ENCODE data around the gene ANAPC1.
"Not testable (repeated sequence)": the region's sequence is repeated elsewhere in the genome, so short reads cannot be mapped to it uniquely, and the experiment has no call there.

ANAPC1 gene, protein sequence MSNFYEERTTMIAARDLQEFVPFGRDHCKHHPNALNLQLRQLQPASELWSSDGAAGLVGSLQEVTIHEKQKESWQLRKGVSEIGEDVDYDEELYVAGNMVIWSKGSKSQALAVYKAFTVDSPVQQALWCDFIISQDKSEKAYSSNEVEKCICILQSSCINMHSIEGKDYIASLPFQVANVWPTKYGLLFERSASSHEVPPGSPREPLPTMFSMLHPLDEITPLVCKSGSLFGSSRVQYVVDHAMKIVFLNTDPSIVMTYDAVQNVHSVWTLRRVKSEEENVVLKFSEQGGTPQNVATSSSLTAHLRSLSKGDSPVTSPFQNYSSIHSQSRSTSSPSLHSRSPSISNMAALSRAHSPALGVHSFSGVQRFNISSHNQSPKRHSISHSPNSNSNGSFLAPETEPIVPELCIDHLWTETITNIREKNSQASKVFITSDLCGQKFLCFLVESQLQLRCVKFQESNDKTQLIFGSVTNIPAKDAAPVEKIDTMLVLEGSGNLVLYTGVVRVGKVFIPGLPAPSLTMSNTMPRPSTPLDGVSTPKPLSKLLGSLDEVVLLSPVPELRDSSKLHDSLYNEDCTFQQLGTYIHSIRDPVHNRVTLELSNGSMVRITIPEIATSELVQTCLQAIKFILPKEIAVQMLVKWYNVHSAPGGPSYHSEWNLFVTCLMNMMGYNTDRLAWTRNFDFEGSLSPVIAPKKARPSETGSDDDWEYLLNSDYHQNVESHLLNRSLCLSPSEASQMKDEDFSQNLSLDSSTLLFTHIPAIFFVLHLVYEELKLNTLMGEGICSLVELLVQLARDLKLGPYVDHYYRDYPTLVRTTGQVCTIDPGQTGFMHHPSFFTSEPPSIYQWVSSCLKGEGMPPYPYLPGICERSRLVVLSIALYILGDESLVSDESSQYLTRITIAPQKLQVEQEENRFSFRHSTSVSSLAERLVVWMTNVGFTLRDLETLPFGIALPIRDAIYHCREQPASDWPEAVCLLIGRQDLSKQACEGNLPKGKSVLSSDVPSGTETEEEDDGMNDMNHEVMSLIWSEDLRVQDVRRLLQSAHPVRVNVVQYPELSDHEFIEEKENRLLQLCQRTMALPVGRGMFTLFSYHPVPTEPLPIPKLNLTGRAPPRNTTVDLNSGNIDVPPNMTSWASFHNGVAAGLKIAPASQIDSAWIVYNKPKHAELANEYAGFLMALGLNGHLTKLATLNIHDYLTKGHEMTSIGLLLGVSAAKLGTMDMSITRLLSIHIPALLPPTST (N-terminal part only)

DNA sequence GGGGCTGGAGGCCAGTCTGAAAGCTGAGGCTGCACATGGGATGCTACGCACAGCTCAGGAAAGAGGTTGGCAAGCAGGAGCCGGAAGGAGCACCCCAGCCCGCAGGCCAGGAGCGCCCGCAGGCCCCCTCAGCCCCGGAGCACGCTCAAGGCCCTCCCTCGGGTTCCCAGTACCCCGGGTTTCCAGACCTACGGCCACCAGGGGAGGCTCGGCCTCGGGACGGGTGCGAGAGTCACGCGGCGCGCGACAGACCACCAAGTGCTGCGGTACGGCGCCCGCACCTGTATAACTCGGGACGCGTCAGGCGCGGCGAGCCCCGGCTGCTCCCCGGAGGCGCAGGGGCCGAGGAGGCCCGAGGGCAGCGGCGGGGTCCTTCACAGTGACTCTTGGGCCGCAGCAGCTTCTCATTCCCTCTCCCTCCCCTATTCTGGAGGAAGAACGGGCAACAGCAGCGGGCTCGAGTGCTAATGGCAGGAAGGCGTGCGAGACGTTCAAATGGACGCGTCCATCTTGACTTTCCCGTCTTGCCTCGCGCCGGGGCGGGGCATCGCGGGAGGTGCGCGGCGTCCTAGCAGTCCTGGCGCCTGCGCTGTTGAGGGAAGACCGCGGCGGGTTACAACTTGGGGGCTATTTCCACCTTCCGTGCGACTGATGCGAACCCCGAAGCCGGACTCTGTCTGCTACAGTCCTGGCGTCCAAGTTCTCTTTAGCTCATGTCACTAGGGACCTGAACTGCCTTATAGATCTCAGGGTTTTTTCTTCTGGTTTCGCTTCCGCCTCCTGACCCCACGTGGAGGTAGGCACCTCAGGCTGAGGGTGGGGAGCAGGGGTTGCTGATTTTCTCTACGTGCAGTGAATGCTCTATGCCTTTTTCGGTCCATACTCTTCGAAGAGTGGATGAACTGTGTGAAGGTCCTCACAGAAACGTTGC lies at the start of gene ANAPC1:
ANAPC1 (minus strand) TSS at position 533 of the 931 bp plus-strand sequence. CDS start 3,368 bp downstream, outside the sequence.
- DNase-seq (ENCODE audit: low read depth, low spot score): peak; percentile 90

DNA sequence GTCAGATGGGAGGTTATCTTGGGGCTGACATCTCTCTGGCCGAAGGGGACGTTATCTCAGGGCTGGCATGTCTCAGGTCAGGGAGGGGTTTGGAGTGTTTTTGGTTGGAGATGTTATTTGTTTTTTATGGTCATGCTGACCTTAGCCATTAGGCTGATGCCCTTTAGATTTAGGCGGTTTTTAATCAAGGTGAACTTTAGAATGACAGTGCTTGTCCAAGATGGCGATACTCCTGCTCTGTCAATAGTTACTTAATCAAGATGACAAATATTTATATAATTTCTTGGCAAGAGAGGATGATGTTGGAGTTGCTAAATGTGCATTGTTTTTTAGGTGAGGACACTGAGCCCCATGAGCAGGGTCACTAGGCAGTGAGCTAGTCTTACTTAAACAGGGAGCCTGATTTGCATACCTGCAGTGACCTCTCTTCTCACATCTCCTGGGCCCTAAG lies 48.9 kb upstream of the ANAPC1 start:
- peak; percentile 40 for DNase-seq (ENCODE audit: low read depth, low spot score)

DNA sequence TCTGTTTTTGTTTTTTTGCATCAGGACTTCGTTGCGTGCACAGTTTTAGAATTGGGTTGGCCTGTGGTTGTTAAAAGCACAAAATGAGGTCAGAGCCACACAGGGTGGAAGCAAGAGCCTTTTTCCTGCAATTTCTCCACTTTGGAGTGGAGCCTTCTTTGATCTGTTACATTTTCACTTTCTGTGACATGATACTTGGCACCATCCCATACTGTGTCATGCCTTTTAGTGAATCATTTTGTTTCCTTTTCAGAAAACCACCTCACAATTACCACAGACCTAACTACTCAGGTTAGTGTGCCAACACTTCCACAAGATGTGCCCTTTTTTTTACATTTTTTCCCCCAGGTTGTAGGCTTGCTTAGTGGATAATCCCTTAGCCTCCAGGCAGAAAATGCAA lies 46.9 kb upstream of the ANAPC1 start:
- no peak for DNase-seq (ENCODE audit: low read depth, low spot score)

DNA sequence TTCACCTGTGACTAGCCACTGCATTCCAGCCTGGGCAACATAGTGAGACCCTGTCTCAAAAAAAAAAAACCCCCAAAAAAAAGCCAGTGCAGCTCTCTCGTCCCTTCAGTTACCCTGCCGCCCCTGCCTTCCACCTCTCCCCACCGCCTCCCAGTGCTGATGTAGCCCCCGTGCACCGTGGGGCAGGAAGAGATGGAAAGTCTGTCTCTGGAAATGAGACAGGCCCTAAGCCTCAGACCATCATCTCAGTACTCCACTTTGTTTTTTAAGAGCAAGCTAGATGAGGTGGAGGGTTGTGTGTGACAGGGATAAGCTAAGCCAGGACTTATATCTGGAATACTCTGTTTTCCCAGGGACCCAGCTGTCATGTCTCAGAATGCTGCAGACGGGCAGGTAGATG lies 46.4 kb upstream of the ANAPC1 start:
- DNase-seq (ENCODE audit: low read depth, low spot score): no peak

DNA sequence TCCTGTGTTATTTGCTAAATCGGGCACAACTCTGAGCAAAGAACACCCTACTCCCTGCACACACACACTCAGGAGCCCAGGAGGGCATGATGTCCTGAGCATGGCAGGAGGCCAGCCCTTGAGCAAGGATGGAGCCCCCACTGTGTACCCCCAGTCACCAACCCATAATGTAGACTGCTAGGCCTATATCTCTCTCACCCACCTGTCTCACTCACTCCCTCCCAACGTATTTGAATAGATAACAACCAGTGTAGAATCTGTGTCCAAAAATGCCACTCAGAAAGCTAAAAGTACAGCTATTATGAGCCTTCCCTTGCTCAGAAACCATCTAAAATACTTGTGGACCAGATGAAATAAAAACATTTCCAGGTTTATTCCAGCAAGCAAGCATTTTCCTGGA lies 43.7 kb upstream of the ANAPC1 start:
- no peak for DNase-seq (ENCODE audit: low read depth, low spot score)

DNA sequence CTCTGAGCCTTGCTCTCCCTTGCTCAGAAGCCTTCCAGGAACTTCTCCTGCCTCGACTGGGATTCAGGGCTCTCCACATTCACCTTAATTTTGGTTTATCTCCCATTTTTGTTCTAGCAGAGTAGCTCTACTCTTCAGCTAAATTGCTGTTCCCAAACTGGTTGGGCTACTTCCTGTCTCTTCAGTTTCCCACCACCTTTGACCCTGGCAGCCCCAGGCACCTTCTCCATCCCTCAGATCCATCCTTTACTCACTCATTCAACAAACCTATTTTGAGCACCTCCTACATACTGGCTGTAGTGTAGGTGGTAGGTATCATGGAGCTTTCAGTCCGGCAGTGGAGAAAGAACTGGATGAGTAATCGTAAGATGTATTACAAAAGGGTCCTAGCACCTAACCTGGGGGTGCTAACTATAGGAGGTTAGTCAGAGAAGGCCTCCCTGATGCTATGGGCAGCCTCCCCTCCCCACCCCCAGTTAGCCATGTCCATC lies 40.7 kb upstream of the ANAPC1 start:
- DNase-seq (ENCODE audit: low read depth, low spot score): peak; percentile 66

DNA sequence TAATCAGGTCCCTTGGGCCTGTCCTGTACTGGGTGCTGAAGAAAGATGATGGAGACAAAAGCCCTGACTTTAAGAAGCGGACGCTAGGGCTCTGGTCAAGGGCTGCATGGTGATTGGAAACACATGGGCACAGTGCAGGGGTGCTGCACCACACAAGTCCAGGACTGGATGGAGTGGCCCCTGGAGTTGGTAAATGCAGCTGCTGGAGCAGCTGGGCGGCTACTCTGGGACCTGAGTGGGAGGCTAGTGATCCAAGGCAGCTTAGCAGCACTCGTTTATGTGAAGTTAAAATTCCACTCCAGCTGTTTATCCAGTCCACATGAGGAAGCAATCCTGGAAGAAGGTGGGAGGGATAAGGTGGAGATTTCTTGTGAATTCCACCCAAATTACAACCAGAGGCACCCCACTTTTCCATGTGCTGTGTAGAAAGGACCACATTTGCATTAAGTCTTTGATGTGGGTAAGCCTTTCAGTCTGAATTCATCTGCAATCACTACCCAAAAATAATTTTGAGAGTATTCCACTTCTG lies 39.3 kb upstream of the ANAPC1 start:
- no peak for DNase-seq (ENCODE audit: low read depth, low spot score)

DNA sequence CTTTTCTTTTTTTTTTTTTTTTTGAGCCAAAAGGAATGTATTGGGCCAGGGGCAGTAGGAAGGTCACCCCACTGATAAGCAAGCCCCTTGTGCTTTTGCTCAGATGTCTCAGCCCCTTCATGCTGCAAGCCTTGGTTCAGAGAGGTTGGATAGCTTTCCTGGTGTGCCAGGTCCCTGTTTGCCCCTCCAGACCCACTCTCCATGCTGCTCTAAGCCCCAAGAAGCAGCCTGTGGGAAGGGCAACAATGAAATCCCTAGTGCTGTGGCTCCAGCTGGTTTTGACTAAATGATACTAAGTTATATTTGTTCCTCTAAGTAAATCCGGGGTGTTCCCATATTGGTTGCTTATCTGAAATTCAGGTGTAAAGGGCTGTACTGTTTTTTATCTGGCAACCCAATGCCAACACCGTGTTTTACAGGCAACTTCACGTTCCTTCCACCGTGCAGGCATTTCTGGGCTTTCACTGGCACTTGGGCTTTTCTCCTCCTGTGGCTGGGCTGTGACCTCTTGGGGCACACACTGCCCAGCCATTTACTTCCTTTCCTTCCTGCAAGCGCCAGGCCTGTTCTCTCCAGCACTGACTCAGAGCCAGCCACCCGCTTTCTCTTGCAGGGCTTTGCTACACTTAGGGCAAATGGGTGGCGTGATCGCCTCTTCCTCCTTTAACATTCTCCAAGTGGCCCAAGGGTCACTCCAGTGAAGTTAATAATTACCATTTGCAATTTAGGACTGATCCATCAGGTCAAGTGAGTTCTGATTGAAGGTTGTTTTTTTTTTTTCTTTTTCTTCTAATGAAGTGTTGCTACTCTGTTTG lies 36.0 kb upstream of the ANAPC1 start:
- no peak for DNase-seq (ENCODE audit: low read depth, low spot score)

DNA sequence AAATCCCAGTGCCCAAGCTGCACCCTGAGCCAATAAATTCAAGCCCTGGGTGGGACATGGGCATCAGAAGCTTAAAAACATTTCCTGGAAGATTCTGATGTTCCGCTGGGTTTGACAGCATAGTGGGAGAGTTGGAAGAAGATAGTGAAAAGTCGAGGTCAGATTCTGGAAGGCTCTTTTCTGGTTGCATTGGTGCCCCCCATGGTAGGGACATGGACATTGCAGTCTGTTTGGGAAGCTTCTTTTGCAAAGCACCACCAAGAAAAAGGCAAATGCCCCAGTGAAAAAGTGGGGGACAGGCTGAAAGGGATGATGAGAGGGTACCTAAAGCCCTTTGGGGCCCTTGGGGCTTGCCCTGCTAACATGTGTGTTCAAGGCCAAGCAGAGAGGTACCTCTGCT lies 35.4 kb upstream of the ANAPC1 start:
- DNase-seq (ENCODE audit: low read depth, low spot score): no peak

DNA sequence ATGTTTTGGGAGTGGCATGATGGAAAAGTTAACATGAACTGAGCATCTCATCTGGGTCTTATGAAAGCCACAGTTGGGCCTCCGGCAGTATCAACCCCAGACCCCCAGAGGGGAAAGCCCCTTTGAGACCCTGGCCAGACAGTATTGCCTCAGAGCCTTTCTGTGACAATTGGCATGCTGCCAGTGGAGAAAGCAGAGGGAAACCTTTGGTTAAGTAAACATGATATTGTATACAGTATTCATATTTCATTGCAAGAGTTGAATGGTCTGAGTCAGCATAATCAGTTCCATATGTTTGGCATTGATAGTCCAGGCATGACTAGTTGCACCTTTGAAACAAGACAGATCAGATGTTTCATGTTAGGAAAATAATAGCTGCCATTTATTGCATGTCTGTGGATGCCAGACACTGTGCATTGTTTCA lies 34.4 kb upstream of the ANAPC1 start:
- no peak for DNase-seq (ENCODE audit: low read depth, low spot score)

DNA sequence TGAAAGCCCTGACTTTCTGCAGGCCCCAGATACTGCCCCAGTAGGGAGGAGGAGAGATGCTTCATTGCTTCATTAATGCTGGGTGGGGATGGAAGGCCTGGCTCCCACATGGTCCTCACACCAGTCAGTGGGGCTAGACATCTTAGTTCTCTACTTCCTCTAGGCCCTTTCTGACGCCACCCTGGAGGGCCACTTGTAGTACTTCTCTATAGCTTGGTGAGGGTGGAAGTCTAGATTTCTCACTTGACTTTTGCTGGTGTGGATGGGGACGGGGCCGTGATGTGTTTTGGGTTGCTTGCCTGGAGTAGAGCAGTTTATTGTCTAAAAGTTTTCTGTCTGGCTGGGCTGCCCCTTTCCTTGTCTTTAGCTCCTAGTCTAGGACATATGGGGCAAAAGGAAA lies 33.1 kb upstream of the ANAPC1 start:
- DNase-seq (ENCODE audit: low read depth, low spot score): no peak

DNA sequence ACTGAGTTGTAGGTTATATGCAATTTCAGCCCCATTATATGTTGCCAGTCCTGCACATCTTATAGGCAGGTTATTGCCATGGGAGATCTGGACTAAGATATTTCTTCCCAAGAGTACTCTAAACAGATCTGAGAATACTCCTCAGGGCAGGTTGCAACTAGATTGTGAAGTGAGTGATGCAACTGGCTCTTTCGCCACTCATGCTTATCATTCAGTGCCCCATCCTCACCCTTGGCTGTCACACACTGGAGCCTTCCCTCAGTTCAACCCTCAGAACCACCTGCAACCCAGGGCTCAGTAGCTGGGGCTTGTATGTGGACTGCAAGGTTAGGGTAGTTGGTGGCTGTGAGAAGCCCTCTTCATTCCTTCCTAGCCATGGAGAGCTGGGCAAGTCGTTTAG lies 28.6 kb upstream of the ANAPC1 start:
- no peak for DNase-seq (ENCODE audit: low read depth, low spot score)

DNA sequence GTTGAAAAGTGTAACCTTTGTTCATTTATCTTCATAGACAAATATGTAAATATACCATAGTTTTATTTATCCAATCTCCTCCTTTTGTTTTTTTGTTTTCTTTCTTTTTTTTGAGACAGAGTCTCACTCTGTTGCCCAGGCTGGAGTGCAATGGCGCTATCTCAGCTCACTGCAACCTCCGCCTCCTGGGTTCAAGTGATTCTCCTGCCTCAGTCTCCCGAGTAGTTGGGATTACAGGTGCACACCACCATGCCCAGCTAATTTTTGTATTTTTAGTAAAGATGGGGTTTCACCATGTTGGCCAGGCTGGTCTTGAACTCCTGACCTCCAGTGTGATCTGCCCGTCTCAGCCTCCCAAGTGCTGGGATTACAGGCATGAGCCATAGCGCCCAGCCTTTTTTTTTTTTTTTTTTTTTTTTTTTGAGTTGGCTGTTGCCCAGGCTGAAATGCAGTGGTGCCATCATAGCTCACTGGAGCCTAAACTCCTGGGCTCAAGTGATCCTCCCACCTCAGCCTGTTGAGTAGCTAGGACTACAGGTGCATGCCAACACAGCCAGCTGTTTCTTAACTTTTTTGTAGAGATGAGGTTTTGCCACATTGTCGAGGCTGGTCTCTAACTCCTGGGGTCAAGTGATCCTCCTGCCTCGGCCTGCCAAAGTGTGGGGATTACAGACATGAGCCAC lies 27.4 kb upstream of the ANAPC1 start:
- DNase-seq (ENCODE audit: low read depth, low spot score): not testable (repeated sequence)

DNA sequence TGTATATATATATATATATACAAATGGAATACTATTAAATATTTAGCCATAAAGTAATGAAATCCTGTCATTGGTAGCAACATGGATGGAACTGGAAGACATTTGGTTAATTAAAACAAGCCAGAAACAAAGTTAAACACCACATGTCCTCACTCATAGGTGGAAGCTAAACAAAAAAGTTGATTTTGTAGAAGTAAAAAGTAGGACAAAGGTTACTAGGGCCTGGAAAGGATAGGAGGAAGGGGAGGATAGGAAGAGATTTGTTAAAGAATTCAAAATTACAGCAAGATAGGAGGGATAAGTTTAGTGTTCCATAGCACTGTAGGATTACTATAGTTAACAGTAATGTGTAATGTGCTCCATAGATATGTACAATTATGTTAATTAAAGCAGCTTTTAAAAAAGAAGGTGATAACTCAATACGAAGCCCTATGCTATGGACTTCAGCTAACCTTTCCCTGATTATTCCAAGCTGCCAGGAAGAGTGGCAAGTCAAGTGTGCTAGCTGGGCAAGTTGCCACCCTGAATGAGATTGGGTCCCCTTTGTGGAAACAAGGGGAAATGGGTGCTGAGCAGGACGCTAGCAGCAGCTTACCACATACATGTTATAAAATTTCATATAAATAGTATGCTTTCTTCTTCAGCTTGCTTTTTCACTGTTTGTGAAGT lies 26.8 kb upstream of the ANAPC1 start:
- no peak for DNase-seq (ENCODE audit: low read depth, low spot score)

DNA sequence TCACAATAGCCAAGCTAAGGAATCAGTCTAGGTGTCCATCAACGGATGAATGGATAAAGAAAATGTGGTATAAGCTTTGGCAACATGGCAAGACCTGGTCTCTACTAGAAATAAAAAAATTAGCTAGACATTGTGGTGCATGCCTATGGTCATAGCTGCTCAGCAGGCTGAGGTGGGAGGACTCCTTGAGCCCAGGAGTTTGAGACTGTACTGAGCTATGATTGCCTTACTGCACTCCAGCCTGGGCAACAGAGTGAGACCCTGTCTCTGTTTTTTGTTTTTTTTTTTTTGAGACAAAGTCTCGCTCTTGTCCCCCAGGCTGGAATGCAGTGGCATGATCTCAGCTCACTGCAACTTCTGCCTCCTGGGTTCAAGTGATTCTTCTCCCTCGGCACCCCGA lies 26.0 kb upstream of the ANAPC1 start:
- not testable (repeated sequence) for DNase-seq (ENCODE audit: low read depth, low spot score)

DNA sequence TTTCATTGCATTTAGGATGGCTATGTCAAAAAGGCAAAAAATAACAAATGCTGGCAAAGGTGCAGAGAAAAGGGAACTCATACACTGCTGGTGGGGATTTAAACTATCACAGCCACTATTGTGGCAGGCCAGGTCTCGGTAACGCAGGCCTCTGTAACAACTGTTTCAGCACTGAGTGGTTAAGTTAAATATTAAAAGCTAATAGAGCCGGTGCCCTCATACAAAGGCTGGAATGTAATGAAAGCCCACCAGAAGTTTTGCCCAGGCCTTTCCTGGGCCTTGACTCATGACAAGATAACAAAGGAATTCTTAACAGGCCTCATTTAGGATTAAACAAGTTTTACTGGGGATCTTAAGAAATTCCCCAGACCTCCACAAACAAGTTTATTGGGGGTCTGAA lies 25.1 kb upstream of the ANAPC1 start:
- DNase-seq (ENCODE audit: low read depth, low spot score): peak; percentile 62

DNA sequence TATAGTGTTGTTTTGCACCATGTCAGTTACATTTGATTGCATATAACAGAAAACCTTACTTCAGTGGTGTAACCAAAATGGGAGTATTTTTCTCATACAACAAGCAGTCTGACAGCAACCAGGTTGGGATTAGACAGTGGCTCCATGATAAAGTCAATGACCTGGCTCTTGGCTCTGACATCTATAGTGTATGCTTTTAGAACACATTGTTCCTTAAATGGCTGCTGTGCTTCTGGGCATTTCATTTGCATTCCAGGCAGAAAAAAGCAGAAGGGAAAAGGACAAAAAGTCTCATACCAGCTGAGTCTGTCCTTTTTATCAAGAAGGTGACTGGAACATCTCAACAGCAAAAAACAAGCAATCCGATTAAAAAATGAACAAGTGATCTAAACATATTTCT lies 24.6 kb upstream of the ANAPC1 start:
- DNase-seq (ENCODE audit: low read depth, low spot score): no peak

DNA sequence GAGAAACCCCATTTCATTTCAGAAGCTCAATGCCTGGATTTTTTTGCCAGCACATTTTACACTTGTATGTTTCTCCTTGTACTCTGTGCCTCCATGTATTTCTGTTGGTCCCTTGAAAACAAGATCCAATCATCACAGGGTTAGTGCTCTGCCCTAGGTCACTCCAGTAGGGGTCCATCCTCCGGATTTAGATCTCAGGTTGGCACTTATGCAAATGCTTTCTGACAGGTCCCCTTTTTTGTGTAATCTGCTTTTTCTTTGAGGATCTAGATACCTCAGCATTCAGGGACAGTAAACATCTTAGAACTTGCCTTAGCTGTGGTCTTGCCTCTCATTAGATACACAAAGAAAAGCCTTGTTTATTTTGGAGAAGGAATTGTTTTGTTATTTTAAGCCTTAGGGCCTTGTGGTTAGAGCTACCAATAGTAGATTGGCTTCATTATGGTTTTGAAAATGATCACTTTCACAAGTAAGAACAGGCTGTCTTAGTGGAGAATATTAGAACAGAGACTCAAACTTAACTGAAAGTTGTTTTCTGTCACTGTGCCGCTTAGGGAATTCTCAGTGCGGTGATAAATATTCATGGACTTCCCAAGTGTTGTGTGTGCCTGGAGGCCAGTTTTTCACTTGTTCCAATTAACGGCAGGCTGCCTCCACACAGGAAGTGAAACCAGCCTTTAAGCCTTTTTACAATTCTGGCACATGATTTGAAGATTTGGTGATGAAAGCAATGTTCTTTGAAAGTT lies 22.2 kb upstream of the ANAPC1 start:
- peak; percentile 57 for DNase-seq (ENCODE audit: low read depth, low spot score)

Data from ELF-1 (cell line).